Astrocyte (in vitro differentiated cells and primary cell): ENCODE measurements around the gene PLXNB1. TPM values are rescaled to one million over a fixed set of nuclear protein-coding genes. Genes with fewer than 3 reads are reported as not detected.

Experiments used
- DNase-seq: peaks from one replicate; pipeline ENCODE4 v3.0.0-alpha.2; 2010; ENCODE audit warnings: low read depth
- FAIRE-seq: peaks from 2 replicates; lab custom pipeline; 2011; peaks lifted over from hg19 to GRCh38; lab: Jason Lieb, UNC
- H2AFZ ChIP-seq: 2 replicates; pipeline ENCODE4 v1.6.0; 2012; ENCODE audit warnings: low read depth, low read length, inconsistent platforms
- H3K27ac ChIP-seq: 2 replicates; pipeline ENCODE4 v1.5.1; 2011; ENCODE audit warnings: low read depth, low read length, inconsistent platforms
- H3K27me3 ChIP-seq: 2 replicates; pipeline ENCODE4 v1.6.0; 2011; ENCODE audit warnings: low read length, inconsistent platforms; ENCODE audit not compliant: insufficient read depth
- H3K36me3 ChIP-seq: 2 replicates; pipeline ENCODE4 v1.5.1; 2011; ENCODE audit warnings: low read length, inconsistent platforms; ENCODE audit not compliant: insufficient read depth
- H3K4me1 ChIP-seq: 2 replicates; pipeline ENCODE4 v1.5.1; 2011; ENCODE audit warnings: low read length, inconsistent platforms; ENCODE audit not compliant: insufficient read depth
- H3K4me2 ChIP-seq: 2 replicates; pipeline ENCODE4 v1.6.0; 2012; ENCODE audit warnings: low read length, inconsistent platforms
- H3K4me3 ChIP-seq: 2 replicates; pipeline ENCODE4 v1.5.1; 2011; ENCODE audit warnings: low read depth, mild to moderate bottlenecking, low read length, inconsistent platforms; ENCODE audit not compliant: insufficient read depth
- H3K79me2 ChIP-seq: 2 replicates; pipeline ENCODE4 v1.6.0; 2012; ENCODE audit warnings: mild to moderate bottlenecking, low read length, inconsistent platforms; ENCODE audit not compliant: insufficient read depth
- H3K9ac ChIP-seq: 2 replicates; pipeline ENCODE4 v1.6.0; 2012; ENCODE audit warnings: mild to moderate bottlenecking, low read length, inconsistent platforms
- H3K9me3 ChIP-seq: 2 replicates; pipeline ENCODE4 v1.5.1; 2012; ENCODE audit warnings: low read depth, mild to moderate bottlenecking, low read length, inconsistent platforms; ENCODE audit not compliant: insufficient read depth
- H4K20me1 ChIP-seq: 2 replicates; pipeline ENCODE4 v1.6.0; 2012; ENCODE audit warnings: low read length, inconsistent platforms; ENCODE audit not compliant: insufficient read depth
- H3K27ac Mint-ChIP-seq: one replicate; pipeline ENCODE4 v1.8.0; 2021; ENCODE audit warnings: mild to moderate bottlenecking, mixed read lengths; ENCODE audit not compliant: unreplicated experiment
- H3K27me3 Mint-ChIP-seq: one replicate; pipeline ENCODE4 v1.8.0; 2021; ENCODE audit warnings: low read depth, mixed read lengths; ENCODE audit not compliant: unreplicated experiment
- H3K36me3 Mint-ChIP-seq: one replicate; pipeline ENCODE4 v1.8.0; 2021; ENCODE audit warnings: low read depth, mixed read lengths; ENCODE audit not compliant: unreplicated experiment
- H3K4me1 Mint-ChIP-seq: one replicate; pipeline ENCODE4 v1.8.0; 2021; ENCODE audit warnings: low read depth, mixed read lengths; ENCODE audit not compliant: unreplicated experiment
- H3K4me3 Mint-ChIP-seq: one replicate; pipeline ENCODE4 v1.8.0; 2021; ENCODE audit warnings: mild to moderate bottlenecking, moderate library complexity, mixed read lengths; ENCODE audit not compliant: unreplicated experiment
- H3K9me3 Mint-ChIP-seq: one replicate; pipeline ENCODE4 v1.8.0; 2021; ENCODE audit warnings: mild to moderate bottlenecking, mixed read lengths; ENCODE audit not compliant: unreplicated experiment
- CTCF ChIP-seq: IDR thresholded peaks from 2 replicates; pipeline ENCODE4 v1.5.1; 2011; ENCODE audit warnings: low read depth, mild to moderate bottlenecking, inconsistent platforms, low read length, moderate library complexity; ENCODE audit not compliant: insufficient read depth
- EZH2 ChIP-seq: IDR thresholded peaks from 2 replicates; pipeline ENCODE4 v1.6.1; 2012; ENCODE audit warnings: mild to moderate bottlenecking, low read length, inconsistent platforms; ENCODE audit not compliant: insufficient read depth
- total RNA-seq: library from RNA; stranded (reverse); gene quantifications from 2 replicates; pipeline ENCODE4 v1.2.1, GENCODE V29; 2021

The PLXNB1 gene
- total RNA-seq, 1 donor from 2014 or later, result 59.2 TPM

- Histone ChIP-seq H3K9me3 (no peaks in the 10 kb centered on the region), H2AFZ (no peak overlapping the region), H3K27ac (no peak overlapping the region), H3K36me3 (no peaks in the 10 kb centered on the region), H3K4me3 (no peak overlapping the region), H3K4me1 (peaks cover 5% of the 10 kb centered on the region), H4K20me1 (no peaks in the 10 kb centered on the region), H3K27me3 (no peaks in the 10 kb centered on the region), H3K4me2 (no peak overlapping the region), H3K79me2 (no peaks in the 10 kb centered on the region), H3K9ac (no peak overlapping the region)
- FAIRE-seq (no peak), DNase-seq (no peak)
- no peak overlapping the region for H3K27ac Mint-ChIP-seq
- TF ChIP-seq EZH2 (no peak), CTCF (no peak)
- H3K36me3 Mint-ChIP-seq, result peaks cover 16% of the 10 kb centered on the region
- peaks cover 9% of the 10 kb centered on the region for H3K4me1 Mint-ChIP-seq
- no peaks in the 10 kb centered on the region for H3K9me3 Mint-ChIP-seq
- no peak overlapping the region for H3K4me3 Mint-ChIP-seq
- no peaks in the 10 kb centered on the region for H3K27me3 Mint-ChIP-seq
Observed at GRCh38 chr3:48477959-48478520, 48.2 kb upstream of the PLXNB1 start.

GRCh38 chr3:48476426-48477053, 46.7 kb upstream of the PLXNB1 start:
- Histone ChIP-seq H3K9me3 (no peaks in the 10 kb centered on the region), H3K9ac (no peak overlapping the region), H3K4me3 (no peak overlapping the region), H3K4me2 (no peak overlapping the region), H4K20me1 (no peaks in the 10 kb centered on the region), H2AFZ (no peak overlapping the region), H3K36me3 (no peaks in the 10 kb centered on the region), H3K4me1 (peaks cover 8% of the 10 kb centered on the region), H3K27ac (no peak overlapping the region), H3K79me2 (peaks cover 14% of the 10 kb centered on the region), H3K27me3 (no peaks in the 10 kb centered on the region)
- no peaks in the 10 kb centered on the region for H3K27me3 Mint-ChIP-seq
- TF ChIP-seq CTCF (no peak), EZH2 (no peak)
- no peak overlapping the region for H3K27ac Mint-ChIP-seq
- H3K36me3 Mint-ChIP-seq, result peaks cover 16% of the 10 kb centered on the region
- H3K4me3 Mint-ChIP-seq, result no peak overlapping the region
- H3K4me1 Mint-ChIP-seq, result peaks cover 11% of the 10 kb centered on the region
- H3K9me3 Mint-ChIP-seq, result no peaks in the 10 kb centered on the region
- DNase-seq (no peak), FAIRE-seq (no peak)

GRCh38 chr3:48475188-48475587, 45.3 kb upstream of the PLXNB1 start:
- Histone ChIP-seq H3K79me2 (peaks cover 26% of the 10 kb centered on the region), H3K4me3 (no peak overlapping the region), H3K27ac (no peak overlapping the region), H3K4me2 (no peak overlapping the region), H3K27me3 (no peaks in the 10 kb centered on the region), H2AFZ (no peak overlapping the region), H3K4me1 (peaks cover 8% of the 10 kb centered on the region), H3K36me3 (no peaks in the 10 kb centered on the region), H3K9me3 (no peaks in the 10 kb centered on the region), H3K9ac (no peak overlapping the region), H4K20me1 (no peaks in the 10 kb centered on the region)
- FAIRE-seq, result no peak
- H3K4me3 Mint-ChIP-seq, result no peak overlapping the region
- peaks cover 15% of the 10 kb centered on the region for H3K36me3 Mint-ChIP-seq
- peaks cover 11% of the 10 kb centered on the region for H3K4me1 Mint-ChIP-seq
- no peak overlapping the region for H3K27ac Mint-ChIP-seq
- TF ChIP-seq EZH2 (no peak), CTCF (no peak)
- H3K9me3 Mint-ChIP-seq, result no peaks in the 10 kb centered on the region
- no peaks in the 10 kb centered on the region for H3K27me3 Mint-ChIP-seq
- no peak for DNase-seq
